Stimulated activated CD8-positive, alpha-beta memory T cell treated with anti-CD3 and anti-CD28 coated beads, Interleukin-7, amount 100 ng/mL, for 1 hour (primary cell): ENCODE results near the gene WDR88.
"Not testable (repeated sequence)": the region's sequence is repeated elsewhere in the genome, so short reads cannot be mapped to it uniquely, and the experiment has no call there.

Experiments used
- DNase-seq, 2 donors: peaks; one replicate each; pipeline ENCODE4 v3.0.0-alpha.2; 2020; ENCODE audit warnings: low read depth in 2 of 2

Gene WDR88

GRCh38 chr19:33171222-33171795 lies 39.4 kb downstream of the WDR88 start:
- no peak for DNase-seq

DNA sequence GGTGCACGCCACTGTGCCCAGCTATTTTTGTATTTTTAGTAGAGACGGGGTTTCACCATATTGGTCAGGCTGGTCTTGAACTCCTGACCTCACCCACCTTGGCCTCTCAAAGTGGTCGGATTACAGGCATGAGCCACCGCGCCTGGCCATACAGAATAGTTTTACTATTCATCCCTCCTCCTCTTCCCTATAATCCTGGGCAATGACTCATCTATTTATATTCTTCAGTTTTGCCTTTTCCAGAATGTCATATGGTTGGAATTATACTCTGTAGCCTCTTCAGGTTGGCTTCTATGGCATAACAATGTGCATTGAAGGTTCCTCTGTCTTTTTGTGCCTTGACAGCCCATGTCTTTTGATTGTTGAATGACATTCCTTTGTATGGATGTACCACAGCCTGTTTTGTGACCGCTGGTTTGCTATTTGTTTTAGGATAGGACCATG lies 40.0 kb downstream of the WDR88 start:
- no peak for DNase-seq

DNA sequence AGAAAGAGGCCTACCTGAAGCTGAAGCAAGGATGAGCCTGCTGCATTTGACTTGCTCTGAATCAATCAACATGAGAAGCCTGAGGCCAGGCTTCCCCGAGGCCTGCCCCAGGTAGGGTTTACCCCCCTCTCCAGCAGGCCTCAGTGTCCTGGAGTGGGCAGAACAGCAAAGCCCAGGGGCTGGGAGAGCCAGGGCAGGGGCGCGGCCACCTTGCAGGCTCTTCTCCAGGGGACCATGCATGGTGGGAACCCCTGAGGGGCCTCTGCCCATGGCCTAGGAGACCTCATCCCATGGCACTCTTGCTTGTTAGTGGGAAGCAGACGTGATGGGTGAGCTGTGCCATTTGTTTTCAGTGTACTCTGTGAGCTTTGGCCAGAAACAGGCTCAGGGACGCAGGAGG lies 42.3 kb downstream of the WDR88 start:
- no peak for DNase-seq

GRCh38 chr19:33175156-33175782 lies 43.4 kb downstream of the WDR88 start:
- no peak for DNase-seq

DNA sequence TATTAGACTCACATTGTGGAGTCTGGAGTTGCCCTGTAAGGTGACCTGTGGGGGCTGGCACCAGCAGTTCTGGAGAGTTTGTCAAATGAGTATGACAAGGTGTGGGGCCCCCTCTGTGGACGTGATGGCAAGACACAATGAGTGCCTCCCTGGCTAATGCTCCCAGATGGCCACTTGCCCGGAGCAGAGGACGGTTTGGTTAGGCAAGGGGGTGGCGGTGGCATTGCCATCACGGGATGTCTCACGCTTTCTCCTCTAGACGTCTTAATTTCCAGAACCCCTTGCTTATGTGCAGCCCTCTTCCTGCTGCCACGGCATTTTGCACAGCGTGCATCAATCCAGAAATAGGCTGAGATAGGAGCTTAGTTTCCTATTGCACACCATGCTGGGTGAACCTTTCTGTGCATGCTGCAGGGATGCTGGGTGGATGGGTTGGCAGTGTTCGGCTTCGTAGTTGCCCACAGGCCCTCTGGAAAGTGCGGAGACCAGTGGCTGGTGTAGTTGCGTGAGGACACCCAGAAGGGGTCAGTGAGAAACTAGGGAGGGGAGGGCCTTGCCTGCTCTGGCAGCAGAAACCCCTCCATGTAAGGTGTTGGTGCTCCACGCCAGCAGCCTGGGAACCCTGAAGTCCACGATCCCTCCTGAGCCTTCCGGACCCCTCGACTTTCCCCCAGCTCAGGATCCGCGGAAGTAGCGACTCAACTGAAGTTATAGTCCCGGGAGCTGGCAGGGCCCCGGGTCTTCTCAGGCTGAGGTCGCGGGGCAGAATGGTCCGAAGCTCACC lies 44.2 kb downstream of the WDR88 start:
- DNase-seq = no peak

GRCh38 chr19:33176670-33177416 lies 44.9 kb downstream of the WDR88 start:
- peak; percentile 91 to 95 for DNase-seq

GRCh38 chr19:33177417-33177979 lies 45.6 kb downstream of the WDR88 start:
- DNase-seq = peak; percentile 51 to 52

DNA sequence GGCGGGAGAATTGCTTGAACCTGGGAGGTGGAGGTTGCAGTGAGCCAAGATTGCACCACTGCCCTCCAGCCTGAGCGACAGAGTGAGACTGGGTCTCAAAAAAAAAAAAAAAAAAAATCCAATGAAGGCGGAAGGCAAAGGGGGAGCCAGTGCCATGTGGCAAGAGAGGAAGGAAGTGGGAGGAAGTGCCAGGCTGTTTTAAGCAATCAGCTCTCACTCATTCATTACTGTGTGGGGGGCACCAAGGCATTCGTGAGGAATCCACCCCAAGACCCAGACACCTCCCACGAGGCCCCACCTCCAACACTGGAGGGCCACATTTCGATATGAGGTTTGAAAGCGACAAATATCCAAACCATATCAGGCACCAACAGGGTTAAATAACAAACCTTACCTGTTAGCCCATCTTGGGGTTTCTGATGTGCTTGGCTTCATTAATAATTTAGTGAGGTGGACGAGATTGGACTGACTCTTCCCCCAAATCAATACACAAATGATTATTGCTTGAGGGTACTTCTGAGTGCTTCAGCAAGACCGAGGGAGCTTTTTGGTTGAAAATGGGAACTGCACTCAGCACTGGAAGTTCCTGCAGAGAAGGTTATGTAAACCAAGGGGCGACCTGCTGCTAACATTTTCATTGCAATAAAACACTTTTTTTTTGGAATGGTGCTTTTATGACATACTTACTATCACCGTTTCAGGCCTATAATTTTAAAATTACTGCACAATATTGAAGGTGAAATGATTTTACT lies 54.7 kb downstream of the WDR88 start:
- DNase-seq = no peak

- no peak for DNase-seq
These were observed 55.2 kb downstream of the WDR88 start for GRCh38 chr19:33187183-33187540.

DNA sequence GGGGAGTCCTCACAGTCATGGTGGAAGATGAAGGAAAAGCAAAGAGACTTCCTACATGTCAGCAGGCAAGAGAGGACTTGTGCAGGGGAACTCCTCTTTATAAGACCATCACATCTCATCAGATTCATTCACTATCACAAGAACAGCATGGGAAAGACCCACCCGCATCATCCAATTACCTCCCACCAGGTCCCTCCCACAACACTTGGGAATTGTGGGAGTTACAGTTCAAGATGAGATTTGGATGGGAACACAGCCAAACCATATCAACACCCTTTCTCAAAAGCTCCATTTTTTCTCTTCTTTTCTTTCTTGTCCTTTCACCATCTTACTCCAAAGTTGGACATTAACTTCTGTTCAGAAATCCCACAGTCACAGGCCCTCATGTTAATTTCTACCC lies 57.5 kb downstream of the WDR88 start:
- DNase-seq = no peak

DNA sequence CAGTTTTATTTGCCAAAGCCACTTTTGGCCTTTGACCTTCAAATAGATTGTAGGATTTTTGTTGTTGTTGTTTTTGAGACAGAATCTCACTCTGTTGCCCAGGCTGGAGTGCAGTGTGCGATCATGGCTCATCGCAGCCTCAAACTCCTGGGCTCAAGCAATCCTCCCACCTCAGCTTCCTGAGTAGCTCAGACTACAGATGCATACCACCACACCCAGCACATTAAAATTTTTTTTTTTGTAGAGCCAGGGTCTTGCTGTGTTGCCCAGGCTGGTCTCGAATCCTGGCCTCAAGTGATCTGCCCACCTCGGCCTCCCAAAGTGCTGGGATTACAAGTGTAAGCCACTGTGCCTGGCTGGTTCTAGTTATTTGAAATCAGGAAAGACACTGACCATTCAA lies 59.2 kb downstream of the WDR88 start:
- not testable (repeated sequence) for DNase-seq

GRCh38 chr19:33191501-33191900 lies 59.6 kb downstream of the WDR88 start:
- no peak for DNase-seq

- no peak for DNase-seq
These were observed 60.1 kb downstream of the WDR88 start for GRCh38 chr19:33192010-33192409.

DNA sequence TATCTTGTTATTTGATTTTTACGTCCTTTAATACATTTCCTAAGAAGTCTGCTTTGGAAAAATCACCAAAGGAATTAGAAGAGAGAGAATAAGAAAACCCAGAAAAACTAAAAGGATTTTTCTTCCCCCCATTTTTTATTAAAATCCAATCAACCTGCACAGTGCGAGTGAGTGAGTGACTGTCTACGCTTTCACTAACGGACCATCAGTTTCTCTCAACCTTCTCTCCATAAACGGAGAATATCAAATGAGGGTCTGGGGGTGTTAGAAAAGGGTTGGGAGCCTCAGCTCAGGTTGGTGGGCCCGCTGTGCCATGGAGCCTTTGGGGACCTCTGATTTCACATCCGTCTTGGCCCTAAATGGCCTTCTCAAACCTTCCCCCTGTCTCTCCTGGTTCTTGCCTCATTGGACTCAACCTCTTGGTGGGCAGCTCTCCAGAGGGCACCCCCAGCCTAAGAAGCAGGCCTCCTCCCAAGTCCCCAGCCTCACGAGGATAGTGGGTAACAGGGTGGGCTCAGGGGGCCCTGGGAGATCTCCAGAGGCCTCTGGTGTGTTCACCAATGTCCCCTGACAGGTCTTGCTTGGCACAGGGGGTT lies 61.5 kb downstream of the WDR88 start:
- no peak for DNase-seq

GRCh38 chr19:33193865-33194362 lies 62.0 kb downstream of the WDR88 start, which contains the start of gene LRP3:
Gene LRP3 (plus strand): TSS chr19:33194330. CDS start chr19:33194786, 456 bp downstream.
- DNase-seq = no peak

DNA sequence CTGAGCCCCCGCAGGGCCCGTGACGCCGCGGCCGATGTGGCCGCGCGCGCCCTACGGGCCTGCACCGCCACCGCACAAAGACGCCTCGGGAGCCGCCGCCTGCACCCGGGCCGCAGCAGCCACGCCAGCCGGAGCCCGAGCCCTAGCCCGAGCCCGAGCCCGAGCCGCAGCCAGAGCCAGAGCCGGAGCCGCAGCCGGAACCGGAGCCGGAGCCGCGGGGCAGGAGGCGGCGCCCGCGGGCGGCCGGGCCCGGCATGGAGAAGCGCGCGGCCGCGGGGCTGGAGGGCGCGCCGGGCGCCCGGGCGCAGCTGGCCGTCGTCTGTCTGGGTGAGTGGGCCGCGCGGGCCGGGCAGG lies 62.6 kb downstream of the WDR88 start:
- no peak for DNase-seq

DNA sequence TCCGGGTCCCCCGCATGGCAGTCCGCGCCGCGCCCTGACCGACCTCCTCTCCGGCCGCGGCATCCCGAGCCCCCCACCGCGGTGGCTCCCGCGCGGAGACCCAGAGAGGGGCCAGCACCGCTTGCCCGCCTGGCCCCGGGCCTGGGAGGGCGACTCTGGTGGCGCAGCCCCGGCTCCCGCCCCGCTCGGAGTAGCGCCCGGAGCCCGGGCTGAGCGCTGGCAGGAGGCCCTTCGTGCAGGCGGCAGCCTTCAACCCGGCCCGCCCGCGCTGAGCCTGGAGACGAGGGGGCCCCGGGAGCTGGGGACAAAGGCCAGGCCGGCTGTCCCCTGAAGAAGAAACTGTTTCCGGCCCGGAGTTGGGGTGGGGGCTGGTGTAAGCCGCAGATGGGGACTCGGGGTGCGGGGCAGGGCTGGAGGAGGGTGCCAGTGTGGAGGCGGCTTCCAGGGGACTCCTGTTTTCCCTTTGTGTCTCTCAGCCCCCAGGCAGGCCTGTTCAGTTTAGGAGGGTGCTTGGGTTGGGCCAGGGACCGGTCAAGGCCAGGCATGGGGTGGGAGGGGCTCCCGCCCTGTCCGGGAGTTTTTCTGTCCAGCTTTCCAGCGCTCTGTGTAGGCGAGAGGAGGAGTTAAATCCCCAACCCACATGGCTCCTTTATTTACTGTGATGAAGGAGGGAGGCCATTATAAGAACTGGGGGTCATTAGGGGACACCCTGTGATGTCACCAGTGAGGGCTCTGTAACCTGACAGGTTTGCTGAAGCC lies 63.2 kb downstream of the WDR88 start:
- DNase-seq = no peak

DNA sequence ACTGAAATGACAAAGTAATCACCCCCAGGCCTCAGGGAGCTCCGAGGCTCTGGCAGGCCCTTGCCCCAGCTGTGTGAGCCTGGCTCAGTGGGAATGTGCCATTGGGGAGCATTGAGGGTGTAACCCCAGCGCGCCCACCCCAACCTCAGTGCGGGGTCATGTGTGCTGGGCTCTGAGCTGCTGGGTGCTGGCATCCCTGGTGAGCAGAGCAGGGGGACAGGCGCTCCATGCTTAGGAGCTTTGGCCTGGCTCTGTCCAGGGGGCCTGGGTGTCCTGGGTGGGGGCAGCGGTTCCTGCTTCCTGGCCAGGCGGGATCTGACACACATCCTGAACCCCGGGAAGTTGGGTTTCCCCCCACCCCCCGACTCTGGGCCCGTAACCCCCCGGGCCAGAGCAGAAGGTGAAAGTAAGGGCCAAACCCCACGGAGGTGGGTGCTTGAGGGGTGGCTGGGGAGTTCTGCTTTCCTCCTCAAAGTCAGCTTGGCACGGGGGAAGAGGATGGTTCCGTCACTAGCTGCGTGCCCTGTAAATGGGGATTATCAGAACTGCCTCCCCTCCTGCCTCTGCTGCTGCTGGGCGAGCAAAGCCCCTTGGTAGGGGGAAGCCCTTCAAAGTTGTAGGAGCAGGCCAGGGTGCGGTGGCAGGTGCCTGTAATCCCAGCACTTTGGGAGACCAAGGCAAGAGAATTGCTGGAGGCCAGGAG lies 63.9 kb downstream of the WDR88 start:
- DNase-seq = no peak

DNA sequence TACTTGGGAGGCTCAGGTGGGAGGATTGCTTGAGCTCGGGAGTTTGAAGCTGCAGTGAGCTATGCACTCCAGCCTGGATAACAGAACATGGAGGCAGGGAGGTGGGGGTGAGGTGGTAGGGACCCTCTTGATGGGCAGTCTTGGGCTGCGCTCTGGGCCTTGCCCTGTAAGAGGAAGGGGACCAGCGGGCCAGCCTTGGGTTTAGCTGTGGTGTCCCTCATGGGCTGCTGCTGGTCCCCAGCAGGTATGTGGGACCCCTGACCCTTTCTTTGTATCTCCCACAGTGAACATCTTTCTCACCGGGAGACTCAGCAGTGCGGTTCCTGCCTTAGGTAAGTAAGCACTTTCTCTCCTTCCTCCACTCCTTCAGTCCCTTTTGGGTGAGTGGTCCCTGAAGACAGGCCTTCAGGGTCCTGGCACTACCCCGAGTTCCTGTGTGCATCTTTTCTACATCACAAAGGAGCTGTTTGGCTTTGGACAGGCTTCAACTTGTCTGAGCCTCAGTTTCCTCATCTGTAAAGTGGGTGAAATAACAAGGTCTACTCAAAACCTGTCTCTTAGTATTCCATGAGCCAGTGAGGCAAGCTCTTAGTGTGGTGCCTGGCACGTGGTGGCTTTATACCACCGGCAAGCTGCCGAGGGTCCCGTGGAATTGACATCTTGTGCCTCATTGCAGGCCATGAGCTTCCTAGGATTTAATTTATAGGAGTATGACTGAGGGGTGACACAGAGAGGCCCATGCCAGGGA lies 64.7 kb downstream of the WDR88 start:
- DNase-seq = no peak
